H9 (cell line): Measurements from ENCODE around the gene PANX2. TPM values are rescaled to one million over a fixed set of nuclear protein-coding genes. Genes with fewer than 3 reads are reported as not detected.

Experiments
- DNase-seq: peaks from one replicate; pipeline ENCODE4 v3.0.0-alpha.2; 2017
- H2AFZ ChIP-seq: one replicate; pipeline ENCODE4 v1.6.1; 2013; ENCODE audit warnings: mild to moderate bottlenecking, low read length, control low read depth, moderate library complexity
- H2AK5ac ChIP-seq: 2 replicates; pipeline ENCODE4 v1.6.1; 2013; ENCODE audit warnings: low read length, control low read depth, mixed read lengths; ENCODE audit not compliant: insufficient read length
- H2BK120ac ChIP-seq: one replicate; pipeline ENCODE4 v1.6.1; 2013; ENCODE audit warnings: low read depth, mild to moderate bottlenecking, low read length, control low read depth, inconsistent platforms; ENCODE audit not compliant: poor library complexity, severe bottlenecking
- H2BK12ac ChIP-seq: 2 replicates; pipeline ENCODE4 v1.6.1; 2013; ENCODE audit warnings: low read length, control low read depth, mixed read lengths, low read depth; ENCODE audit not compliant: insufficient read length
- H2BK15ac ChIP-seq: 2 replicates; pipeline ENCODE4 v1.6.1; 2013; ENCODE audit warnings: low read depth, low read length, control low read depth
- H2BK20ac ChIP-seq: one replicate; pipeline ENCODE4 v1.6.1; 2013; ENCODE audit warnings: low read depth, mild to moderate bottlenecking, low read length, control low read depth, inconsistent platforms; ENCODE audit not compliant: poor library complexity, severe bottlenecking
- H2BK5ac ChIP-seq: 2 replicates; pipeline ENCODE4 v1.6.1; 2013; ENCODE audit warnings: low read length, control low read depth, mixed read lengths; ENCODE audit not compliant: insufficient read length
- H3K14ac ChIP-seq: 2 replicates; pipeline ENCODE4 v1.6.1; 2013; ENCODE audit warnings: low read length, control low read depth; ENCODE audit not compliant: insufficient read depth
- H3K18ac ChIP-seq: 2 replicates; pipeline ENCODE4 v1.6.1; 2013; ENCODE audit warnings: low read depth, mild to moderate bottlenecking, mixed read lengths, low read length, control low read depth; ENCODE audit not compliant: insufficient read length
- H3K23ac ChIP-seq: 2 replicates; pipeline ENCODE4 v1.6.1; 2013; ENCODE audit warnings: low read length, control low read depth, mixed read lengths, low read depth; ENCODE audit not compliant: insufficient read length
- H3K23me2 ChIP-seq: 2 replicates; pipeline ENCODE4 v1.6.1; 2013; ENCODE audit warnings: low read depth, mild to moderate bottlenecking, mixed read lengths, low read length, control low read depth; ENCODE audit not compliant: insufficient read length, poor library complexity, severe bottlenecking
- H3K27ac ChIP-seq: 2 replicates; pipeline ENCODE4 v1.5.1; 2013; ENCODE audit warnings: low read length, control low read depth, mixed read lengths, low read depth; ENCODE audit not compliant: insufficient read length
- H3K27me3 ChIP-seq: 2 replicates; pipeline ENCODE4 v1.6.1; 2013; ENCODE audit warnings: low read length, control low read depth, inconsistent platforms; ENCODE audit not compliant: insufficient read depth
- H3K4ac ChIP-seq: 2 replicates; pipeline ENCODE4 v1.6.1; 2013; ENCODE audit warnings: low read depth, mild to moderate bottlenecking, control low read depth, inconsistent platforms, low read length, moderate library complexity
- H3K4me1 ChIP-seq: 2 replicates; pipeline ENCODE4 v1.6.1; 2013; ENCODE audit warnings: low read length, control low read depth, inconsistent platforms; ENCODE audit not compliant: insufficient read depth
- H3K4me2 ChIP-seq: 2 replicates; pipeline ENCODE4 v1.6.1; 2013; ENCODE audit warnings: low read length, control low read depth, mixed read lengths; ENCODE audit not compliant: insufficient read length, insufficient read depth
- H3K56ac ChIP-seq: 2 replicates; pipeline ENCODE4 v1.6.1; 2013; ENCODE audit warnings: low read depth, mild to moderate bottlenecking, mixed read lengths, low read length, control low read depth; ENCODE audit not compliant: insufficient read length
- H3K79me1 ChIP-seq: 2 replicates; pipeline ENCODE4 v1.6.1; 2013; ENCODE audit warnings: low read depth, mild to moderate bottlenecking, moderate library complexity, low read length, control low read depth, inconsistent platforms; ENCODE audit not compliant: insufficient read depth, poor library complexity, severe bottlenecking
- H3K79me2 ChIP-seq: 2 replicates; pipeline ENCODE4 v1.6.1; 2013; ENCODE audit warnings: low read length, control low read depth, inconsistent platforms; ENCODE audit not compliant: insufficient read depth
- H3K9ac ChIP-seq: 2 replicates; pipeline ENCODE4 v1.6.1; 2013; ENCODE audit warnings: low read length, control low read depth, mixed read lengths; ENCODE audit not compliant: insufficient read length; ENCODE audit errors: extremely low read depth
- H3K9me3 ChIP-seq: one replicate; pipeline ENCODE4 v1.6.1; 2013; ENCODE audit warnings: low read depth, low read length, inconsistent platforms; ENCODE audit not compliant: control insufficient read depth
- H3T11ph ChIP-seq: one replicate; pipeline ENCODE4 v1.6.1; 2013; ENCODE audit warnings: mild to moderate bottlenecking, low read length, control low read depth, inconsistent platforms
- H4K20me1 ChIP-seq: one replicate; pipeline ENCODE4 v1.6.1; 2013; ENCODE audit not compliant: control insufficient read depth, insufficient read length, insufficient read depth
- H4K5ac ChIP-seq: 2 replicates; pipeline ENCODE4 v1.6.1; 2013; ENCODE audit warnings: low read depth, mild to moderate bottlenecking, mixed read lengths, low read length, control low read depth; ENCODE audit not compliant: insufficient read length
- H4K8ac ChIP-seq: replicated peaks from 2 replicates; pipeline ENCODE4 v1.6.1; 2013; ENCODE audit warnings: low read length, control low read depth, mixed read lengths, low read depth; ENCODE audit not compliant: insufficient read length
- H4K91ac ChIP-seq: 2 replicates; pipeline ENCODE4 v1.6.1; 2013; ENCODE audit warnings: low read depth, mild to moderate bottlenecking, moderate library complexity, mixed read lengths, low read length, control low read depth; ENCODE audit not compliant: insufficient read length
- H3K27ac Mint-ChIP-seq, 3 experiments: 2 replicates in 2 of 3; 3 replicates in 1 of 3; pipeline ENCODE4 v1.8.0; 2020 to 2021; ENCODE audit warnings: mixed read lengths in 3 of 3, mild to moderate bottlenecking in 1 of 3, moderate library complexity in 1 of 3
- H3K27me3 Mint-ChIP-seq: 2 replicates; pipeline ENCODE4 v1.8.0; 2021; ENCODE audit warnings: low read depth, mild to moderate bottlenecking, moderate library complexity, mixed read lengths
- H3K36me3 Mint-ChIP-seq, 3 experiments: 2 replicates in 2 of 3; 3 replicates in 1 of 3; pipeline ENCODE4 v1.8.0; 2020 to 2021; ENCODE audit warnings: low read depth in 3 of 3, mixed read lengths in 3 of 3; ENCODE audit not compliant: insufficient read depth in 1 of 3
- H3K4me1 Mint-ChIP-seq, 2 experiments: 2 replicates each; pipeline ENCODE4 v1.8.0; 2020; ENCODE audit warnings: mixed read lengths in 2 of 2
- H3K4me3 Mint-ChIP-seq, 2 experiments: 2 replicates in 1 of 2; 3 replicates in 1 of 2; pipeline ENCODE4 v1.8.0; 2020 to 2021; ENCODE audit warnings: mild to moderate bottlenecking in 2 of 2, mixed read lengths in 2 of 2, moderate library complexity in 1 of 2
- H3K9me3 Mint-ChIP-seq, 2 experiments: 2 replicates in 1 of 2; 3 replicates in 1 of 2; pipeline ENCODE4 v1.8.0; 2020; ENCODE audit warnings: mild to moderate bottlenecking in 2 of 2, mixed read lengths in 2 of 2, moderate library complexity in 1 of 2
- CTCF ChIP-seq: fragments of 200-600 bp; sonication (generic); conservative IDR thresholded peaks from 3 replicates; pipeline ENCODE4 v1.8.0; 2021; ENCODE audit warnings: antibody characterized with exemption, mild to moderate bottlenecking
- WGBS: extraction: QIAGEN DNeasy Blood & Tissue Kit; methylation state at CpG from one replicate; pipeline ENCODE4 v1.1.7; 2013; ENCODE audit warnings: missing lambda C conversion rate, low lambda C conversion rate, mixed read lengths; ENCODE audit not compliant: insufficient read length; ENCODE audit errors: extremely low coverage; 5-methylcytosine and 5-hydroxymethylcytosine counted together
- total RNA-seq: library from RNA; stranded (reverse); gene quantifications from 2 replicates; pipeline ENCODE4 v1.2.1, GENCODE V29; 2021

The PANX2 gene
- total RNA-seq, 1 experiment from 2014 or later: 8.0 TPM

DNA sequence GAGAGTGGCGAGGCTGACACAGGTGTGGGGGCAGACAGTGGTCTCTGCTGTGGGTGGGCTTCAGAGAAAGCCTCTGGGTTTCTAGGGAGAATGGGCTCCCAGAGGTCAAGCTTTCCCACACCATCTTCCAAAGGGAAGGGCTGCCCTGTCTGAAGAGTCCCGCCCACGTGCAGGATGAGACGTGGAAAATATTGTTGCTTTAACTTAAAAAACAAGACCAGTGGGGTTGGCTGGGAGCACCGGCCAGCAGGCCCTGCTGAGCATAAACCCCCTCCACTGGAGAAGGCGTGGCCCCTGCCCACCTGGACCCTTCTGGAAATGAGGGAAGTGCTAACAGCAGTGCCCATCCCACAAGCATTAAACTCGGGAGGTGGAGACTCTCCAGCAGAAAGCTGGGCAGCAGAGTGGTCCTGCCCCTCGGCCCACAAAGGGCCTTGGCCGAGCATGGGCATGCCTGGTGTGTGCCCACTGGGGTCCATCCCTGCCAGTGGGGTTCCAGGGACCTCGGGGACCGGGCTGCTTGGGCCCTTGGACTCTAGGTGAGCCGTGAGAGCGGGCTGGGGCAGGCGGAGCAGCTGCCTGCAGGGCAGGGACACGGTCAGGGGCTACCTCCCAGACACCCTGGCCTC is 45.6 kb downstream of the PANX2 start:
- no peak overlapping the region for H3K18ac ChIP-seq

More for the DNA sequence above, 45.6 kb downstream of the PANX2 start:
- H3K9ac ChIP-seq: no peak overlapping the region
- H2BK20ac ChIP-seq: no peak overlapping the region
- H3K4me2 ChIP-seq: no peak overlapping the region
- H3K27ac ChIP-seq: no peak overlapping the region
- Mint-ChIP-seq H3K27me3 (no peaks in the 10 kb centered on the region), H3K27ac (no peak overlapping the region; a peak in 1 of 7 replicates), H3K4me3 (no peak overlapping the region), H3K4me1 (peaks cover 5 to 9% of the 10 kb centered on the region in 2 experiments), H3K9me3 (peaks cover 0 to 8% of the 10 kb centered on the region in 2 experiments; a peak in 1 of 5 replicates), H3K36me3 (peaks cover 31 to 80% (median 75%) of the 10 kb centered on the region in 3 experiments)
- no peak overlapping the region for H3K23ac ChIP-seq
- no peaks in the 10 kb centered on the region for H3K23me2 ChIP-seq
- peaks cover 3% of the 10 kb centered on the region for H4K20me1 ChIP-seq
- peaks cover 3% of the 10 kb centered on the region; the same call in 1 of the 2 replicates for H3K79me2 ChIP-seq
- no peak overlapping the region for H2BK120ac ChIP-seq
- WGBS: no CpG with 5 or more reads among the region's 15 CpGs
- no peak overlapping the region for H3K56ac ChIP-seq
- no peak overlapping the region for H2AFZ ChIP-seq
- H3K4me1 ChIP-seq: no peaks in the 10 kb centered on the region
- H2BK15ac ChIP-seq: no peak overlapping the region
- no peak overlapping the region for H4K91ac ChIP-seq
- no peak overlapping the region for H4K8ac ChIP-seq
- TF ChIP-seq CTCF: no peak
- H3T11ph ChIP-seq: no peak overlapping the region
- no peak overlapping the region for H2BK12ac ChIP-seq
- H3K79me1 ChIP-seq: no peaks in the 10 kb centered on the region
- no peak overlapping the region for H2BK5ac ChIP-seq
- H3K14ac ChIP-seq: no peak overlapping the region
- H4K5ac ChIP-seq: no peak overlapping the region
- H3K9me3 ChIP-seq: no peaks in the 10 kb centered on the region
- H2AK5ac ChIP-seq: no peak overlapping the region
- DNase-seq: no peak
- no peaks in the 10 kb centered on the region for H3K27me3 ChIP-seq
- H3K4ac ChIP-seq: no peak overlapping the region
